WTC11 (cell line): Measurements from ENCODE around the gene DCAF17. TPM values are rescaled to one million over a fixed set of nuclear protein-coding genes. Genes with fewer than 3 reads are reported as not detected.
"Not testable (repeated sequence)": the region's sequence is repeated elsewhere in the genome, so short reads cannot be mapped to it uniquely, and the experiment has no call there.

ENCODE experiments used
- ATAC-seq: fragments of 200-7000 bp; cut with Tn5 transposase; 2 replicates; pipeline ENCODE4 v1.10.0; 2021; ENCODE audit warnings: mild to moderate bottlenecking, moderate library complexity
- CTCF ChIA-PET: fragments of 300-600 bp; sonication (Branson Sonifier 250); formaldehyde crosslinking; loops from one replicate; lab custom pipeline; 2021; ENCODE audit warnings: antibody characterized with exemption; lab: Charles Lee
- POLR2A ChIA-PET: fragments of 350-600 bp; sonication (Branson Sonifier 250); formaldehyde crosslinking; loops from one replicate; lab custom pipeline; 2021; ENCODE audit warnings: antibody characterized with exemption; lab: Charles Lee
- DNase-seq: peaks from one replicate; pipeline ENCODE4 v3.0.0; 2021; ENCODE audit warnings: low spot score
- H3K27ac Mint-ChIP-seq: 2 replicates; pipeline ENCODE4 v1.8.0; 2021; ENCODE audit warnings: mixed read lengths
- H3K27me3 Mint-ChIP-seq: 2 replicates; pipeline ENCODE4 v1.8.0; 2021; ENCODE audit warnings: low read depth, mild to moderate bottlenecking, moderate library complexity, mixed read lengths
- H3K36me3 Mint-ChIP-seq: 2 replicates; pipeline ENCODE4 v1.8.0; 2021; ENCODE audit warnings: mixed read lengths
- H3K4me1 Mint-ChIP-seq: 2 replicates; pipeline ENCODE4 v1.8.0; 2022; ENCODE audit warnings: mixed read lengths
- H3K4me3 Mint-ChIP-seq: 2 replicates; pipeline ENCODE4 v1.8.0; 2021; ENCODE audit warnings: mild to moderate bottlenecking, moderate library complexity, mixed read lengths
- H3K9me3 Mint-ChIP-seq: 2 replicates; pipeline ENCODE4 v1.8.0; 2021; ENCODE audit warnings: mixed read lengths
- ATF1 ChIP-seq: sonication (generic); formaldehyde crosslinking; IDR thresholded peaks from 2 replicates; pipeline ENCODE4 v1.8.1; 2023; ENCODE audit warnings: mild to moderate bottlenecking, moderate library complexity, missing genetic modification reagents
- CREB1 ChIP-seq: sonication (generic); formaldehyde crosslinking; IDR thresholded peaks from 2 replicates; pipeline ENCODE4 v1.8.0; 2023; ENCODE audit warnings: mild to moderate bottlenecking, missing genetic modification reagents
- CTCF ChIP-seq: fragments of 200-600 bp; IDR thresholded peaks from 2 replicates; pipeline ENCODE4 v1.8.0; 2022; ENCODE audit warnings: antibody characterized with exemption
- EMX1 ChIP-seq: fragments of 250-450 bp; sonication (Bioruptor Pico); IDR thresholded peaks from 2 replicates; pipeline ENCODE4 v1.8.0; 2021; ENCODE audit warnings: mild to moderate bottlenecking
- ERG ChIP-seq: fragments of 250-450 bp; sonication (Bioruptor Pico); IDR thresholded peaks from 2 replicates; pipeline ENCODE4 v1.8.0; 2021; ENCODE audit warnings: mild to moderate bottlenecking
- ETV6 ChIP-seq: sonication (generic); formaldehyde crosslinking; IDR thresholded peaks from 2 replicates; pipeline ENCODE4 v1.8.1; 2022; ENCODE audit warnings: mild to moderate bottlenecking, missing genetic modification reagents
- IRF1 ChIP-seq: sonication (generic); formaldehyde crosslinking; IDR thresholded peaks from 2 replicates; pipeline ENCODE4 v1.8.0; 2023; ENCODE audit warnings: missing genetic modification reagents
- NFE2L1 ChIP-seq: sonication (generic); formaldehyde crosslinking; IDR thresholded peaks from 2 replicates; pipeline ENCODE4 v1.8.1; 2023; ENCODE audit warnings: missing genetic modification reagents
- SMAD4 ChIP-seq: sonication (generic); formaldehyde crosslinking; IDR thresholded peaks from 2 replicates; pipeline ENCODE4 v1.8.0; 2022; ENCODE audit warnings: mild to moderate bottlenecking, missing genetic modification reagents
- SOX15 ChIP-seq: fragments of 250-450 bp; sonication (Bioruptor Pico); IDR thresholded peaks from 2 replicates; pipeline ENCODE4 v1.9.0; 2021; ENCODE audit warnings: mild to moderate bottlenecking
- ZBTB21 ChIP-seq: sonication (generic); formaldehyde crosslinking; IDR thresholded peaks from 2 replicates; pipeline ENCODE4 v1.8.1; 2023; ENCODE audit warnings: mild to moderate bottlenecking, missing genetic modification reagents, borderline replicate concordance
- ZNF263 ChIP-seq: sonication (generic); formaldehyde crosslinking; IDR thresholded peaks from 2 replicates; pipeline ENCODE4 v1.8.1; 2022; ENCODE audit warnings: low read depth, mild to moderate bottlenecking, moderate library complexity, missing genetic modification reagents
- ZNF281 ChIP-seq: sonication (generic); formaldehyde crosslinking; IDR thresholded peaks from 2 replicates; pipeline ENCODE4 v1.8.0; 2023; ENCODE audit warnings: mild to moderate bottlenecking, missing genetic modification reagents
- ZSCAN18 ChIP-seq: fragments of 250-450 bp; sonication (Bioruptor Pico); IDR thresholded peaks from 2 replicates; pipeline ENCODE4 v2.1.2; 2022; ENCODE audit warnings: mild to moderate bottlenecking, moderate library complexity
- total RNA-seq: library from RNA; stranded (reverse); gene quantifications from 3 replicates; pipeline ENCODE4 v1.2.3, GENCODE V29; 2021

Gene DCAF17
- total RNA-seq, 1 experiment from 2014 or later: 27.2 TPM

GRCh38 chr2:171530378-171530777, 96.4 kb downstream of the DCAF17 start:
- Mint-ChIP-seq H3K36me3 (peaks cover 5% of the 10 kb centered on the region), H3K9me3 (peaks cover 8% of the 10 kb centered on the region)
- ATAC-seq: no peak
- no peak for DNase-seq
- POLR2A ChIA-PET: interaction anchor here (0.5 kb wide), 1 partner anchor 13 kb away, joined by 3 read pairs; no protein-coding TSS in a partner anchor
- CTCF ChIA-PET: no interaction called here
- TF ChIP-seq ZBTB21: no peak
- no peak for TF ChIP-seq EMX1 (CRISPR knock-in tag)
- no peak for TF ChIP-seq ZNF263 (CRISPR knock-in tag)
- TF ChIP-seq SMAD4 (CRISPR knock-in tag): no peak
- no peak for TF ChIP-seq ERG (CRISPR knock-in tag)
- no peak for TF ChIP-seq CTCF
- no peak for TF ChIP-seq NFE2L1 (CRISPR knock-in tag)
- TF ChIP-seq ETV6: no peak
- no peak for TF ChIP-seq IRF1 (CRISPR knock-in tag)
- TF ChIP-seq, all 79 proteins: peak for 0
- H3K4me1 Mint-ChIP-seq: no peaks in the 10 kb centered on the region
- no peaks in the 10 kb centered on the region for H3K27me3 Mint-ChIP-seq
- H3K4me3 Mint-ChIP-seq: no peak overlapping the region
- H3K27ac Mint-ChIP-seq: no peak overlapping the region

- ATAC-seq, DNase-seq, H3K36me3 Mint-ChIP-seq, H3K9me3 Mint-ChIP-seq, H3K4me1 Mint-ChIP-seq, H3K4me3 Mint-ChIP-seq, H3K27me3 Mint-ChIP-seq, H3K27ac Mint-ChIP-seq: not testable (repeated sequence)
- CTCF ChIA-PET: interaction anchor here (1.2 kb wide), 1 partner anchor 543 kb away, joined by 4 read pairs; no protein-coding TSS in a partner anchor
- POLR2A ChIA-PET: interaction anchor here (0.5 to 0.6 kb wide), 2 partner anchors 14 to 100 kb away, joined by 3 read pairs; no protein-coding TSS in a partner anchor
Measured at GRCh38 chr2:171530859-171531258, 96.8 kb downstream of the DCAF17 start.

GRCh38 chr2:171531291-171531690, 97.3 kb downstream of the DCAF17 start:
- no peak for DNase-seq
- Mint-ChIP-seq H3K27me3 (no peaks in the 10 kb centered on the region), H3K4me1 (no peaks in the 10 kb centered on the region), H3K27ac (no peak overlapping the region), H3K9me3 (peaks cover 8% of the 10 kb centered on the region), H3K36me3 (peaks cover 5% of the 10 kb centered on the region), H3K4me3 (no peak overlapping the region)
- POLR2A ChIA-PET: interaction anchor here (0.6 kb wide), 1 partner anchor 100 kb away, joined by 3 read pairs; no protein-coding TSS in a partner anchor
- CTCF ChIA-PET: interaction anchor here (1.2 kb wide), 1 partner anchor 543 kb away, joined by 4 read pairs; no protein-coding TSS in a partner anchor
- ATAC-seq: no peak
- TF ChIP-seq ZNF281 (CRISPR knock-in tag) (no peak), CREB1 (no peak), ATF1 (CRISPR knock-in tag) (no peak)

GRCh38 chr2:171531836-171532450, 97.9 kb downstream of the DCAF17 start:
- no peak for ATAC-seq
- TF ChIP-seq ZSCAN18 (CRISPR knock-in tag) (no peak), SOX15 (CRISPR knock-in tag) (no peak)
- TF ChIP-seq, all 79 proteins: peak for 0
- DNase-seq: no peak
- no peaks in the 10 kb centered on the region for H3K4me1 Mint-ChIP-seq
- CTCF ChIA-PET: interaction anchor here (0.9 to 1.2 kb wide), 2 partner anchors 9 to 544 kb away, joined by 4 read pairs; no protein-coding TSS in a partner anchor
- peaks cover 5% of the 10 kb centered on the region for H3K36me3 Mint-ChIP-seq
- no peaks in the 10 kb centered on the region for H3K27me3 Mint-ChIP-seq
- H3K4me3 Mint-ChIP-seq: no peak overlapping the region
- POLR2A ChIA-PET: no interaction called here
- peaks cover 8% of the 10 kb centered on the region for H3K9me3 Mint-ChIP-seq
- H3K27ac Mint-ChIP-seq: no peak overlapping the region
